K562 (cell line): Measurements from ENCODE around the gene NISCH.

Source experiments
- ARHGAP35 ChIP-seq: fragments of 450-650 bp; IDR thresholded peaks from 2 replicates; pipeline ENCODE4 v1.6.1; 2018; ENCODE audit not compliant: partially characterized antibody
- MAZ ChIP-seq, 2 experiments: fragments of 450-650 bp in 1 of 2; sonication (generic) in 1 of 2; formaldehyde crosslinking; IDR thresholded peaks in 1 of 2; conservative IDR thresholded peaks in 1 of 2; 2 replicates each; pipeline versions ENCODE4 v1.4.0 to v1.5.0; 2020; ENCODE audit warnings: mild to moderate bottlenecking in 1 of 2, missing genetic modification reagents in 1 of 2
- RBBP5 ChIP-seq: fragments of 200-600 bp; sonication (generic); IDR thresholded peaks from 2 replicates; pipeline ENCODE4 v1.6.1; 2012; ENCODE audit warnings: borderline replicate concordance, mild to moderate bottlenecking, low read length, control low read depth, inconsistent platforms; ENCODE audit not compliant: insufficient read depth, poor library complexity, severe bottlenecking
- SP1 ChIP-seq: sonication (generic); formaldehyde crosslinking; IDR thresholded peaks from 2 replicates; pipeline ENCODE4 v1.8.1; 2022; ENCODE audit warnings: mild to moderate bottlenecking, missing genetic modification reagents
- SRF ChIP-seq, 2 experiments: fragments of 250-450, 450-650 bp in 1 of 2; sonication (Bioruptor Pico) in 1 of 2; sonication (generic) in 1 of 2; formaldehyde crosslinking; IDR thresholded peaks; 2 replicates each; pipeline versions ENCODE4 v1.5.0 to v1.5.1; 2020 to 2022; ENCODE audit warnings: mild to moderate bottlenecking in 1 of 2, missing genetic modification reagents in 1 of 2
- ZNF224 ChIP-seq: sonication (generic); formaldehyde crosslinking; IDR thresholded peaks from 2 replicates; pipeline ENCODE4 v1.8.0; 2022; ENCODE audit warnings: mild to moderate bottlenecking, missing genetic modification reagents
- ZNF24 ChIP-seq: fragments of 450-650 bp; IDR thresholded peaks from 2 replicates; pipeline ENCODE4 v1.6.1; 2016
- ZNF384 ChIP-seq: IDR thresholded peaks from 2 replicates; pipeline ENCODE4 v1.6.1; 2012; ENCODE audit warnings: low read depth, low read length, improper control_type of control experiment

GRCh38 chr3:52437326-52438103 is 17.9 kb upstream of the NISCH start:
- TF ChIP-seq SRF (CRISPR knock-in tag; IDR thresholded peaks at IDR 0.05) (no peak), MAZ (CRISPR knock-in tag; conservative IDR thresholded peaks at IDR 0.05 in 1 of 2, IDR thresholded peaks at IDR 0.05 in 1 of 2) (no peak), ZNF24 (no peak), ARHGAP35 (no peak), ZNF384 (no peak), RBBP5 (no peak), SP1 (CRISPR knock-in tag) (no peak), ZNF224 (CRISPR knock-in tag) (no peak)
